ENCODE measurements around the gene POPDC2. TPM values are rescaled to one million over a fixed set of nuclear protein-coding genes. Genes with fewer than 3 reads are reported as not detected.

POPDC2 gene
- total RNA-seq, 1 experiment from 2014 or later: 0.37 TPM

DNA sequence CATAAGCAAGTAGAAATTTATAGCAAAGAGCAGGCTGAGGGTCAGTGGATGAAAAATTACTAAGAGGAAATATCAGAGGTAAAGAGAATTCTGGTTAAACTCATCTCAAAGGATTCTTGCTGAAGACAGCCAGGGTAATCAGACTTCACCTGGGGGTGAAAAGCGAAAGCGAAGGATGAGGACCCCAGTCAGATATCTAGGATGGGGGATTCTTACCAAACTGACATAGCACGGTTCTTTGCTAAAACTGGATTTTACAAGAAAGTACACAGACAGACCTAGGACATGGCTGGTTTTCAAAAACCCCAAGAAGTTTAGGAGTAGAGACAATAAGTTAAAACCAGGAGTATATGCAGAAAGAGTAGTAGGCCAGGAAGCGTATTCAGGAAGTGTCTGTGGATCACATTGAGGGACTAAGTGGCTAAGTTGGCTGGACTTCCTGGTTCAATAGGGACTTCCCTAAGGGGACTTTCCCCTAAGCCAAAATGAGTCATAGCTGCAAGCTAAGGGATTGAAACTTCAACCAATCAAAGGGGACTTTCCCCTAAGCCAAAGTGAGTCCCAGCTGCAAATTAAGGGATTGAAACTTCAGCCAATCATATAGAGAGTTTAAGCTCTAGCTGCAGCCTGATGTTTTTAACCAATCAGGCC lies 40.0 kb upstream of the POPDC2 start:
- no peak overlapping the region for H4K5ac ChIP-seq (ENCODE audit: insufficient read length, low read depth, low read length)
- H3K4ac ChIP-seq (ENCODE audit: low read depth, low read length): no peak overlapping the region
- H3K4me1 Mint-ChIP-seq: peaks cover 12 to 15% of the 10 kb centered on the region in 2 experiments; a peak in 3 of 4 replicates
- peaks cover 0 to 2% (median 0%) of the 10 kb centered on the region in 3 experiments; a peak in 1 of 7 replicates for H3K36me3 Mint-ChIP-seq (ENCODE audit: insufficient read depth in 1 of 3, low read depth in 3 of 3)
- H3K27ac Mint-ChIP-seq: no peak overlapping the region
- peaks cover 6% of the 10 kb centered on the region; the same call in 1 of the 2 replicates for H3K27me3 ChIP-seq (ENCODE audit: insufficient read depth, low read length)
- H3K9ac ChIP-seq (ENCODE audit: extremely low read depth, insufficient read length, low read length): no peak overlapping the region
- DNase-seq: no peak
- H3K9me3 ChIP-seq (ENCODE audit: control insufficient read depth, low read depth, low read length): no peaks in the 10 kb centered on the region
- no peak for TF ChIP-seq CTCF (conservative IDR thresholded peaks at IDR 0.05)
- no peak overlapping the region for H2BK20ac ChIP-seq (ENCODE audit: low read depth, low read length, poor library complexity, severe bottlenecking)
- H2AFZ ChIP-seq (ENCODE audit: low read length): no peak overlapping the region
- H3K79me1 ChIP-seq (ENCODE audit: insufficient read depth, low read depth, low read length, poor library complexity, severe bottlenecking): no peaks in the 10 kb centered on the region
- H3K4me3 Mint-ChIP-seq: no peak overlapping the region
- no CpG with 5 or more reads among the region's 4 CpGs for WGBS (ENCODE audit: extremely low coverage, insufficient read length, low lambda C conversion rate)
- no peaks in the 10 kb centered on the region for H3K79me2 ChIP-seq (ENCODE audit: insufficient read depth, low read length)
- H3K27ac ChIP-seq (ENCODE audit: insufficient read length, low read depth, low read length): no peak overlapping the region
- H3K4me2 ChIP-seq (ENCODE audit: insufficient read depth, insufficient read length, low read length): no peak overlapping the region
- no peak overlapping the region for H2BK120ac ChIP-seq (ENCODE audit: low read depth, low read length, poor library complexity, severe bottlenecking)
- H2BK15ac ChIP-seq (ENCODE audit: low read depth, low read length): no peak overlapping the region
- peaks cover 0 to 3% of the 10 kb centered on the region in 2 experiments; a peak in 2 of 5 replicates for H3K9me3 Mint-ChIP-seq
- no peaks in the 10 kb centered on the region for H4K20me1 ChIP-seq (ENCODE audit: control insufficient read depth, insufficient read depth, insufficient read length)
- no peak overlapping the region for H2BK5ac ChIP-seq (ENCODE audit: insufficient read length, low read length)
- no peak overlapping the region for H4K91ac ChIP-seq (ENCODE audit: insufficient read length, low read depth, low read length)
- no peak overlapping the region for H3K23ac ChIP-seq (ENCODE audit: insufficient read length, low read depth, low read length)
- H3K56ac ChIP-seq (ENCODE audit: insufficient read length, low read depth, low read length): no peak overlapping the region
- no peak overlapping the region for H3K14ac ChIP-seq (ENCODE audit: insufficient read depth, low read length)
- H3K23me2 ChIP-seq (ENCODE audit: insufficient read length, low read depth, low read length, poor library complexity, severe bottlenecking): peaks cover 6% of the 10 kb centered on the region
- H2AK5ac ChIP-seq (ENCODE audit: insufficient read length, low read length): no peak overlapping the region
- no peak overlapping the region for H2BK12ac ChIP-seq (ENCODE audit: insufficient read length, low read depth, low read length)
- no peaks in the 10 kb centered on the region; the same call in 1 of the 2 replicates for H3K4me1 ChIP-seq (ENCODE audit: insufficient read depth, low read length)
- H3K18ac ChIP-seq (ENCODE audit: insufficient read length, low read depth, low read length): no peak overlapping the region
- peaks cover 19% of the 10 kb centered on the region for H3K27me3 Mint-ChIP-seq (ENCODE audit: low read depth)
- no peak overlapping the region for H4K8ac ChIP-seq (replicated peaks; ENCODE audit: insufficient read length, low read depth, low read length)
- H3T11ph ChIP-seq (ENCODE audit: low read length): no peak overlapping the region
